ENCODE data around the gene RBFOX1.

RBFOX1 gene

GRCh38 chr16:7376227-7376626 is 43.6 kb downstream of the RBFOX1 start:
- DNase-seq = no peak

GRCh38 chr16:7377231-7377630 is 44.6 kb downstream of the RBFOX1 start:
- DNase-seq = no peak

DNA sequence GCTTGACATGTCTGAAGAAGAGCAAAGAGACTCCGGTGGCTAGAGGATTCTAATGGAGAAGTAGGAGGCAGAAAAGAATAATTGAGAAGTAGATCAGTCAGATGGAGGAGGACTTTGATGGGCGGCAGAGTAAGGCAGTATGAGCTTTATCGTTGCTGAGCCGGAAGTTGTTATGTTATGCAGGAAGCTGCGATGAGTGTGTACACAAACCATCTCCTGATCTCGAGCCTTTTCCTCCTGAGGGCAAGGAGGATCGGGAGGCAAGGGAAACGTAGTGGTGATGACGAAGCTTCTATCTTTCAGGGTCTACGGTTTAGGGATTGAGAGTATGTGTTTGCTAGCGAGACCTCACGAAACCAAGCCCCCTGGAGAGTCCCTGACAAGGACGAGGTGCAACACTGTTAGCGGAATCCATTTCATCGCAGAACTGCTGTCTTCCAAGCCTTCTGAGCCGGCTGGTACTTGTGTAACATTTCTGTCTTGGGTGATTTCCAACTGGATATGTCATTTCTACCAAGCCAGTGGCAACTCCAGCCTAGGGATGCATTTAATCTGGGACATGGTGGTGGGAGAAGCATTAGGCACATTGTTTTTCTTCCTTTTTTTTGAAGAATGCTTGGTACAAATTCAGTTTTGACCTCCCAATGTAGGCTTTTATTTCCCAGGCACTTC is 45.5 kb downstream of the RBFOX1 start:
- DNase-seq = no peak

GRCh38 chr16:7380441-7380840 is 47.8 kb downstream of the RBFOX1 start:
- no peak for DNase-seq

DNA sequence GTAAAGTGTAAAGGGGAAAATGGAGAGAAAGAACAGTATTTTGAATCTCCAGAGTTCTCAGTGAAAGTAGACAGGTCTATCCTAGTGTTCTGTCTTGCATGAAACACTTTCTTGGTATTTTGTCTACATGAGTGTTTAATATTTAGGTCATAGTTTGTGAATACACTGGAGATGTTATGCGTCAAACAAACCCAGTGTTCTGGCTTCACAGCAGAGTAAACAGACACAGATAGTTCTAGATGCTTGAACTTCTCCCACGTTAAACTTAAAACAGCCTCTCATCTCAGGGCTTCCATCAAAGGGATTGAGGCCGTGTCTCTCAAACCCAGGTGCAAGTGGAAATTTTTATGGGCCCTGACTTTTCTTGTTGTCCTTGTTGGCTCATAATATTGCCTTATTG is 48.3 kb downstream of the RBFOX1 start:
- DNase-seq = no peak

- DNase-seq = no peak
These were observed 49.0 kb downstream of the RBFOX1 start for GRCh38 chr16:7381671-7382070.

GRCh38 chr16:7382521-7382920 is 49.9 kb downstream of the RBFOX1 start:
- no peak for DNase-seq

- DNase-seq = no peak
These were observed 58.3 kb downstream of the RBFOX1 start for GRCh38 chr16:7390974-7391373.

GRCh38 chr16:7391694-7392093 is 59.0 kb downstream of the RBFOX1 start:
- DNase-seq = no peak

GRCh38 chr16:7392206-7392605 is 59.6 kb downstream of the RBFOX1 start:
- no peak for DNase-seq

DNA sequence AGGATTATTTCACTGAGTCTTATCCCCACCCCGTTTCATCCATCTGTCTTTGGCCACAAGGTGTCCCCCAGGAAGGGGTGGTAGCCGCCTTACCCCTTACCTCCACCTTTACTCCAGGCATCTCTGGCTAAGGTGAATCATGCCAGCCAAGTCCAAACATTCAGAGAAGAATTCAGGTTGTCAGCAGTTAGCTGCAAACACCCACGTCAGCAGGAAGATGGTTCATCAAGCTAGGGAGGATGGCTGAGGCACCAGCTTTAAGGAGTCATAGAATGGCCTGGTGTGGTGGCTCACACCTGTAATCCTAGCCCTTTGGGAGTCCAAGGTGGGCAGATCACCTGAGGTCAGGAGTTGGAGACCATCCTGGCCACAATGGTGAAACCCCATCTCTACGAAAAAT is 61.0 kb downstream of the RBFOX1 start:
- no peak for DNase-seq

DNA sequence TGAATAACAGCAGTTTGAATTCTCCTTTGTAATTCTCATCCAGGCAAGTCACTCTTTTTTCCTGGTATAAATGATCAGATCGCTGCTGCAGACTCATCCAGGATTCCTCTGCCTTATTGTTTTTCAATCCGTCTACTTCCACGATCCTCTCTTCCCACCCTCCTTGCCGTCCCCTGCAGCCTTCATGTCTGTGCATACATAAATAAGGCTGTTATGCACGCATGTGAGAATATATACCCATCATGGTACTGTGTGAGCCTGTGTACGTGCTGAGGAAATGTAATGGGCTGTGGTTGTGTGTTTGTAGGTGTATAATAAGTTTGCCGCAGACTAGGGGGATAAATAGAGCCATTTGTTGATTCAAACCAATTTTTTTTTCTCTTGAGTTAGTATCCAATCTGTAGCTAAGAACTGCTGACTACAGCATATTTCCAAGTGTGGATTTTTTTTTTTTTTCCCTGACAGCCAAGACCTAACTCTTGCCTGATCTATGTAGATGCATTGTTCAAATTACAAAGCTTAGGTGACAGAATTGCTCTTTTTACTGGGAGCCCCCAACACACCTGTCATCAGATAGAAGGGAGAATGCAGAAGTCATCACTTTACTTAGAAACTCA is 62.2 kb downstream of the RBFOX1 start:
- DNase-seq = no peak

DNA sequence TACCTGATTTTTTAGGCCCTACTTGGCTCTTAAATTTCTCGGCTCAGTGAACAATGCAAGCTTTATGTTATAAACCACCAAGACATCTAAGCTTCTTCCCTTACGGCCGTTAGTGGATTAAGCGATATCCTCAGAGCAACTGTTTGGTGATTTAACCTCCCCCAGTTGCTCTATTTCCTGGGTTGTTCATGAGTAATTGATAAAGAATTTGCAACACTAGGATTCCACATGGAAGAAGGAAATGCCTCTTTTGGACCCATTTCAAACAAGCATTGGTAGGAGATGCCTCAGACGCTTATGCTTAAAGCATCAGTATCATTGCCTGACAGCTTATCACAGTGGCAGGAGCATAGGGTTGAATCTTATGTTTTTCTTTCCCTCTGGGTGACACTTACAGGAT is 65.3 kb downstream of the RBFOX1 start:
- DNase-seq = no peak

DNA sequence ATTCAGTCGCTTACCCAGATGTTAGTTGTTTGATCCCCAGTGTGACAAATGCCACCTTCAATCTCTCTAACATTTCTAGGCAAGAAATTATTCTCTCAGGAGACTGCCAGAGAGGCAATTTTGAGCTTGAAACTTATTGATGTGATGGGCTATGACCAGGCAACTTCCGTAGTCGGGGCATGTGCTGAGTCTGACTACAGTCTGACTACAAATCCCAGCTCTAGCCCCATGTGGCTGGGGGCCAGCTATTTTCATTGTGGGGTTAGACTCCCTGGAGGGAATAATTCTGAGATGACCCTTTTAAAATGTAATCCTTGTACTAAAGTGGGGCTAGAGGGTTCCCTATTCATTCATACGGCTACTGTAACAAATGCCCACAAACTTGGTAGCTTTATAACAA is 65.9 kb downstream of the RBFOX1 start:
- no peak for DNase-seq

DNA sequence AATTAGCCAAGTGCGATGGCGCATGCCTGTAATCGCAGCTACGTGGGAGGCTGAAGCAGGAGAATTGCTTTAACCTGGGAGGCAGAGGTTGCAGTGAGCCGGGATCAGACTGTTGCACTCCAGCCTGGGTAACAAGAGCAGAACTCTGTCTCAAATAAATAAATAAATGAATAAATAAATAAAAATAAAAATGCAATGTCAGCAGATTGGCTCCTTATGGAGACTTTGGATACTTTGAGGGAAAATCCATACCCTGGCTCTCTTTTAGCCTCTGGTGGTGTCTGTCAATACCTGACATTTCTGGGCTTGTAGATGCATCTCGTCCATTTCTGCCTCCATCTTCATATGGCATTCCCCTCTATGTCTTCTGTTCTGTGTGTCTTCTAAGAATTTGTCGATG is 66.7 kb downstream of the RBFOX1 start:
- no peak for DNase-seq

GRCh38 chr16:7400117-7400890 is 67.7 kb downstream of the RBFOX1 start:
- DNase-seq = no peak

- DNase-seq = no peak
These were observed 71.6 kb downstream of the RBFOX1 start for GRCh38 chr16:7404217-7404616.

DNA sequence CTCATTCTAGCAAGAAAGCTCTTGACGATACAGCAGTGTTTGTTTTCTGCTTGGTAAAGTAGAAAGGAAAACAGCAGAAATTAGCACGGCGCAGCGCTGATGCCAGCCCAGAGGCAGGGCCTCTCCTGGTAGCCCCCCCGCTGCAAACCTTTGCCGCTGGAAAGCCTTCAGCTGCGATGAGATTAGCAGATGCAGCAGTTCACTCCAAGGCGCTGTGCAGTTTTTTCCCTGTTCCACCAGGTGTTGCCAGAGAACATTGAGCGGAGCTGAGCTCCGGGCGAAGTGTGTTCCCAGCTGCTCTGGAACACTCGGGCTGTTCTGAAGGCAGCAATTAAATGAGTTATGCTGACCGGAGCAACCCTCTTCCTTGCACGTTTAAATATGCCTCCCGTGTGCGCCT is 72.5 kb downstream of the RBFOX1 start:
- no peak for DNase-seq

GRCh38 chr16:7408700-7409365 is 76.2 kb downstream of the RBFOX1 start:
- DNase-seq = no peak

GRCh38 chr16:7419441-7419840 is 86.8 kb downstream of the RBFOX1 start:
- DNase-seq = no peak

DNA sequence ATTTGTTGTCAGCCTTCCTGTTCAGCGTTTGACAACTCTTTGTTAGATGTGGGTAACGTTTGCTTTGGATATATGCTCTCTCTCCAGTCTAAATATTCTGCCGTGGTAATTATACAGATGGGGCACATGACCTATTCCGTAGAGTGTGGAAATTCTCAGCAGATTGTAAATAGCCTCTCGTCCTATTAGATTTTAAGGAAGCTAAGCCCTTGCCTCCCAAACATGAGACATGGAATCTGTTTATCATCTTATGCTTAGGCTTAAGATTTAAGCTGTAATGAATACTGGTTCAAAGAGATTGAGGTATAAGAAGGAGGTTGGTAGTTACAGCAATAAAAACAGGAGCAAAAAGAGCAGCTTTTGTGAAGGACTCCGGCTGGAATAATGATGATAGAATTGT is 87.4 kb downstream of the RBFOX1 start:
- no peak for DNase-seq

DNA sequence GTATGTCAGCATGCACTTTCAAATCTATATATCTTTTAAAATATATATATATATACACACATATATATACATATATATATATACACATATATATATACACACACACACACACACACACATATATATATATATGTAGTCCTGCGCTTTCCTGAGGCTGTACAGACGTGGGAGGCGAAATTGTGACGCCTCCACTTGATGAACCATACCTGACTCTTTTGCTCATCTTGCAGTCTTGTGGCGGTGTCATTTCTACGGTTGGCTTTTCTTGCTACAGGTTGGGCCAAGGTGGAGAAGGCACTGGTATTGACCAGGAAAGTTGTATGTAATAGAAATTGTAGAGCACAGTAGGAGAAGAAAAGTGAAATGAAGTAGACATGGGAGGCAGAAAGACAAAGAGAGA is 88.2 kb downstream of the RBFOX1 start:
- DNase-seq = no peak

GRCh38 chr16:7421578-7421977 is 88.9 kb downstream of the RBFOX1 start:
- no peak for DNase-seq

Measured in MV-4-11 (cell line).